Testis (tissue), 2 donors: ENCODE data around the gene COG4.

Source experiments
- CTCF ChIP-seq, 3 experiments: fragments of 450-650 bp in 2 of 3; fragments of 200-600 bp in 1 of 3; sonication (generic) in 1 of 3; IDR thresholded peaks; one replicate each; pipeline ENCODE4 v1.5.1; 2016 to 2019; ENCODE audit warnings: antibody characterized with exemption in 3 of 3, mild to moderate bottlenecking in 2 of 3, moderate library complexity in 1 of 3
- POLR2A ChIP-seq: fragments of 450-650 bp; IDR thresholded peaks from one replicate; pipeline ENCODE4 v1.6.1; 2017; ENCODE audit warnings: antibody characterized with exemption, mild to moderate bottlenecking, moderate library complexity

DNA sequence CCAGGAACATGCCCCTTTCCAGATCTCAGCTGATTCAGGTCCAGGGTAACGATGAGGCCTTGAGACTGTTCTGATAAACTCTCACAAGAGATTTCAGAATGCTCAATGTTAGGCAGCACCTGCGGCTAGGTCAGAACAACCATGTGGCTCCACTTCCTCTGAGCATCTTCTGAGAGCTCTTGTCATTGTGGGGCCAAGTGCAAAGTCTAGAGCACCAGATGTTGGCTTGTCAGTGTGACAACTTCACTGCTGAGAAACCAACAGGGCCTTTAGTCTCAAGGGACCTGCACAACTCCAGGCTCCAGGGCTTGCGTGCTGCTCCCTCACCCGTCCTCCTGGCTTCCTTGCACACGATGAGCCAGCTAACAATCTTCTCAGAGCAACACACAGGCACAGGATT, 39.9 kb downstream of the COG4 start:
- TF ChIP-seq POLR2A (no peak), CTCF (IDR thresholded peaks at IDR 0.05) (no peak)
